ENCODE data around the gene PARP1. TPM values are rescaled to one million over a fixed set of nuclear protein-coding genes. Genes with fewer than 3 reads are reported as not detected.

PARP1 gene
- total RNA-seq, 1 experiment from 2014 or later, result 235 TPM

DNA sequence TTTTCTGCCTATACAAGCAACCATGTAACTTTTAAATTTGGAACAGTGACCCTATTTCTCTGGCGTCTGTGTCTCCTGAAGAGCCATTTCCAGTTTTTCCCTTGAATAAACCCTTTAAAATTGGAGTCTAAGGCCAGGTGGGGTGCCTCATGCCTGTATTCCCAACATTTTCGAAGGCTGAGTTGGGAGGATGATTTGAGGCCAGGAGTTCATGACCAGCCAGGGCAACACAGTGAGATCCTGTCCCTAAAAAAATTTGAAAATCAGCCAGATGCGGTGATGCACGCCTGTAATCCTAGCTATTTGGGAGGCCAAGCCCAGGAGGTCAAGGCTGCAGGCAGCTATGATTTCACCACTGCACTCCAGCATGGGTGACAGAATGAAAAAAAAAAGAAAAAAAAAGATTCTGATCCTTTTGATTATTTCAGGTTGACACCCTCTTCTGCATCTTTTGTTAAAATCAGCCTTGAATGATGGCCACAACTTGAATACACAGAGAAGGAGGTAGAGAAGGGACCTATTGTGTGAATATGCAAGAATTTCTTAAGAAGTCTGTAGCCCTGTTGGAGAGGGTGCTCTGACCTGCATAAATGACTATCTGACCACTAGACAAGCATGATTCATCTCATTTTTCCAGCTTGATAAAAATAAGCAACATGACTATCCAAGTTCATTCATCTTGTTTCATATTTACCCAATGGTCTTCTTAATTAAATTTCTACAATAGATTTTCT lies 40.2 kb upstream of the PARP1 start:
- no peak overlapping the region for H3K4me3 Mint-ChIP-seq (ENCODE audit: unreplicated experiment)
- no TSS peak for BruUV-seq (replicated peaks)
- TF ChIP-seq, protein P1, sequence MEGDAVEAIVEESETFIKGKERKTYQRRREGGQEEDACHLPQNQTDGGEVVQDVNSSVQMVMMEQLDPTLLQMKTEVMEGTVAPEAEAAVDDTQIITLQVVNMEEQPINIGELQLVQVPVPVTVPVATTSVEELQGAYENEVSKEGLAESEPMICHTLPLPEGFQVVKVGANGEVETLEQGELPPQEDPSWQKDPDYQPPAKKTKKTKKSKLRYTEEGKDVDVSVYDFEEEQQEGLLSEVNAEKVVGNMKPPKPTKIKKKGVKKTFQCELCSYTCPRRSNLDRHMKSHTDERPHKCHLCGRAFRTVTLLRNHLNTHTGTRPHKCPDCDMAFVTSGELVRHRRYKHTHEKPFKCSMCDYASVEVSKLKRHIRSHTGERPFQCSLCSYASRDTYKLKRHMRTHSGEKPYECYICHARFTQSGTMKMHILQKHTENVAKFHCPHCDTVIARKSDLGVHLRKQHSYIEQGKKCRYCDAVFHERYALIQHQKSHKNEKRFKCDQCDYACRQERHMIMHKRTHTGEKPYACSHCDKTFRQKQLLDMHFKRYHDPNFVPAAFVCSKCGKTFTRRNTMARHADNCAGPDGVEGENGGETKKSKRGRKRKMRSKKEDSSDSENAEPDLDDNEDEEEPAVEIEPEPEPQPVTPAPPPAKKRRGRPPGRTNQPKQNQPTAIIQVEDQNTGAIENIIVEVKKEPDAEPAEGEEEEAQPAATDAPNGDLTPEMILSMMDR (IDR thresholded peaks at IDR 0.05; ENCODE audit: unreplicated experiment), result no peak
- no peaks in the 10 kb centered on the region for H3K9me3 Mint-ChIP-seq (ENCODE audit: unreplicated experiment)
- CTCF ChIA-PET, result interaction anchor here (0.6 to 1.8 kb wide), 2 partner anchors 23 to 437 kb away, joined by 4 to 13 read pairs; no protein-coding TSS in a partner anchor
- no peak for DNase-seq (ENCODE audit: unreplicated experiment)
- intact Hi-C loops (cut with micrococcal nuclease), result no loop called here
- POLR2A ChIA-PET, result no interaction called here
- H3K4me1 Mint-ChIP-seq (ENCODE audit: insufficient read depth, unreplicated experiment), result peaks cover 5% of the 10 kb centered on the region
- H3K27ac Mint-ChIP-seq (ENCODE audit: low read depth, unreplicated experiment), result no peak overlapping the region
- H3K36me3 Mint-ChIP-seq (ENCODE audit: insufficient read depth, unreplicated experiment), result no peaks in the 10 kb centered on the region
- peaks cover 26% of the 10 kb centered on the region for H3K27me3 Mint-ChIP-seq (ENCODE audit: insufficient read depth, unreplicated experiment)

DNA sequence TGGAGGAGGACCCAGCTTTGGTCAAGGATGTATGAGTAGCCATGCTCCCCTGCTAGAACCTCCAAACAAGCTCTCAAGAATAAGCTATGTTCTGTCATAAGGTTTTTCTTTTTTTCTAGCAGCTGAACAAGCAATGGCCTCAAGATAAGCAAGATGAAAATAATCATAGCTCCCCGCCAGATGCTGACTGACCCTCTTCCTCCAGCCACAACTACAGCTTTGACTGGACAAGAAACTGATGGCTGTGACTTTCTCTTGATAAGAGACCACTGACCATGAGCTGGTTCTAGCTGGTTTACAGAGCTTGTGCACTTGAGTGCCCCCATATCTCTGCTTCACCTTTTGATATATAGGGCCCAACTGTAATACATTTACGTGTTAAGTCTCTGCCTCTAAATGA lies 38.2 kb upstream of the PARP1 start:
- CTCF ChIA-PET, result interaction anchor here (0.6 to 1.2 kb wide), 4 partner anchors 21 to 509 kb away, joined by 3 to 9 read pairs (median 3); partner anchors contain the start of gene PARP1
- H3K27ac Mint-ChIP-seq (ENCODE audit: low read depth, unreplicated experiment), result no peak overlapping the region
- no peak overlapping the region for H3K4me3 Mint-ChIP-seq (ENCODE audit: unreplicated experiment)
- no peaks in the 10 kb centered on the region for H3K36me3 Mint-ChIP-seq (ENCODE audit: insufficient read depth, unreplicated experiment)
- peaks cover 5% of the 10 kb centered on the region for H3K4me1 Mint-ChIP-seq (ENCODE audit: insufficient read depth, unreplicated experiment)
- H3K27me3 Mint-ChIP-seq (ENCODE audit: insufficient read depth, unreplicated experiment), result peaks cover 36% of the 10 kb centered on the region
- H3K9me3 Mint-ChIP-seq (ENCODE audit: unreplicated experiment), result no peaks in the 10 kb centered on the region
- intact Hi-C loops (cut with micrococcal nuclease), result no loop called here
- DNase-seq (ENCODE audit: unreplicated experiment), result no peak
- POLR2A ChIA-PET, result interaction anchor here (0.5 kb wide), 1 partner anchor 631 kb away, joined by 3 read pairs; no protein-coding TSS in a partner anchor
- TF ChIP-seq, protein P1 (IDR thresholded peaks at IDR 0.05; ENCODE audit: unreplicated experiment), result no peak
- BruUV-seq (replicated peaks), result no TSS peak

DNA sequence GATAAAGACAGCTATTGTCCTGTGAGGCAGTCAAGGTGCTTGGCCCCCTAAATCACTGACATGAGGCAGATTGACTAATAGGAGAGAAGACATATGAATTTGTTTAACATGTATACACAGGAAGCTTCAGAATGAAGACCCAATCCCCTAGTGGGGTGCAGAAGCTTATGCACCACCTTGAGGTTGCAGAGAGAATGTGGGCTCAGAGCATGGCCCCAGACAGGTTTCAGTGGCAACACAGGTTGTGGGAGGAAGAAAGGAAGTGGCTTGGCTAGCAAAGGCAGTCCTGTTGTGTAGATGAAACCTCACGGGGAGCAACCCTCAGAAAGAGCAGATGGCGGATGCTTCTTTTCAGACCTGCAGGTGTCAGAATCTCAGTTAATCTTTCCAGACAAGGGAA lies 37.0 kb upstream of the PARP1 start:
- H3K4me1 Mint-ChIP-seq (ENCODE audit: insufficient read depth, unreplicated experiment), result peaks cover 5% of the 10 kb centered on the region
- TF ChIP-seq, protein P1 (IDR thresholded peaks at IDR 0.05; ENCODE audit: unreplicated experiment), result no peak
- no peak overlapping the region for H3K27ac Mint-ChIP-seq (ENCODE audit: low read depth, unreplicated experiment)
- no peak overlapping the region for H3K4me3 Mint-ChIP-seq (ENCODE audit: unreplicated experiment)
- peaks cover 7% of the 10 kb centered on the region for H3K9me3 Mint-ChIP-seq (ENCODE audit: unreplicated experiment)
- H3K27me3 Mint-ChIP-seq (ENCODE audit: insufficient read depth, unreplicated experiment), result peaks cover 47% of the 10 kb centered on the region
- H3K36me3 Mint-ChIP-seq (ENCODE audit: insufficient read depth, unreplicated experiment), result no peaks in the 10 kb centered on the region
- ChIA-PET POLR2A (interaction anchor here (0.8 kb wide), 1 partner anchor 37 kb away, joined by 5 read pairs; the partner anchor contains the start of gene PARP1), CTCF (interaction anchor here (0.6 to 10.2 kb wide), 6 partner anchors 14 to 191 kb away, joined by 3 to 106 read pairs (median 4); no protein-coding TSS in a partner anchor)
- no TSS peak for BruUV-seq (replicated peaks)
- DNase-seq (ENCODE audit: unreplicated experiment), result no peak
- intact Hi-C loops (cut with micrococcal nuclease), result no loop called here

DNA sequence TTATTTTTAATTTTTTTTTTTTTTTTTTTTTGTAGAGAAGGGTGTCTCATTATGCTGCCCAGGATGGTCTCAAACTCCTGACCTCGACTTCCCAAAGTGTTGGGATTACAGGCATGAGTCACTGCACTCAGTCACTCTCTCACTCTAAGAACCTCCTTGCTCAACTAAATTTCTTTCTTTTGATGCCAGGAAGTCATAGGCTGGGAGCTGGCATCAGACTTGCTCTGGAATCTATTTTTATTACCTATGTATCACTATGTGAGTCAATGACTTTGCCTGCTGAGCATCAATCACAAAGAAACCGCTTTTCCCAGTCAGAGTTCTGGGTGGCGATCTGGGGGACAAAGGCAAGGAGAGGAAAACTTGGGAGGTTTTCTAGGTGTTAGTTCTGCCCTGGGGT lies 35.5 kb upstream of the PARP1 start:
- Mint-ChIP-seq H3K36me3 (ENCODE audit: insufficient read depth, unreplicated experiment) (no peaks in the 10 kb centered on the region), H3K27ac (ENCODE audit: low read depth, unreplicated experiment) (no peak overlapping the region), H3K4me1 (ENCODE audit: insufficient read depth, unreplicated experiment) (peaks cover 5% of the 10 kb centered on the region), H3K9me3 (ENCODE audit: unreplicated experiment) (peaks cover 7% of the 10 kb centered on the region), H3K27me3 (ENCODE audit: insufficient read depth, unreplicated experiment) (peaks cover 62% of the 10 kb centered on the region), H3K4me3 (ENCODE audit: unreplicated experiment) (no peak overlapping the region)
- intact Hi-C loops (cut with micrococcal nuclease), result no loop called here
- DNase-seq (ENCODE audit: unreplicated experiment), result peak; percentile 95
- ChIA-PET POLR2A (interaction anchor here (1.1 to 1.8 kb wide), 2 partner anchors 17 to 496 kb away, joined by 3 to 6 read pairs; no protein-coding TSS in a partner anchor), CTCF (interaction anchor here (1.0 to 10.2 kb wide), 3 partner anchors 19 to 107 kb away, joined by 3 to 106 read pairs (median 4); no protein-coding TSS in a partner anchor)
- BruUV-seq (replicated peaks), result no TSS peak
- TF ChIP-seq, protein P1 (IDR thresholded peaks at IDR 0.05; ENCODE audit: unreplicated experiment), result no peak

All from MCF 10A (cell line).